ENCODE results near the gene RASGEF1B. TPM values are rescaled to one million over a fixed set of nuclear protein-coding genes. Genes with fewer than 3 reads are reported as not detected.

Gene RASGEF1B
- total RNA-seq, 1 donor from 2014 or later = 2.4 TPM

DNA sequence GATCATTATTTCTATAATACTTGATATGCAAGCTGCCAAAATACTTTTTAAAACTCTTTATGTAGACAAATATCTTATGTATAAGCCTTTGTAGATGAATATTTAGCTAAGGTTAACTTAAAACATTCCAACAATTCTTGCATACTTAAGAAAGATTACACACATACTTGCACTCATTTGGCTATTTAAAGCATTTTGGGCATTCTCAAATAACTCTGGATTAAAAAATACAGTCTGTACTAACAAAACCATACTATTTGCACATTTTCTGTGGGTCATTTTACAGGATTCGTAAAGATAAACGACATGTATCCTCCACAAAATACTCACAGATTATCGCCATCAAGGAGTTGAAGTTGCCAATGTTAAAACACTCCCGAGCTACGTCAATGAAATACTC, 26.5 kb downstream of the RASGEF1B start:
- no peak for DNase-seq (ENCODE audit: low spot score)
- intact Hi-C loops (cut with DNase I) = no loop called here

DNA sequence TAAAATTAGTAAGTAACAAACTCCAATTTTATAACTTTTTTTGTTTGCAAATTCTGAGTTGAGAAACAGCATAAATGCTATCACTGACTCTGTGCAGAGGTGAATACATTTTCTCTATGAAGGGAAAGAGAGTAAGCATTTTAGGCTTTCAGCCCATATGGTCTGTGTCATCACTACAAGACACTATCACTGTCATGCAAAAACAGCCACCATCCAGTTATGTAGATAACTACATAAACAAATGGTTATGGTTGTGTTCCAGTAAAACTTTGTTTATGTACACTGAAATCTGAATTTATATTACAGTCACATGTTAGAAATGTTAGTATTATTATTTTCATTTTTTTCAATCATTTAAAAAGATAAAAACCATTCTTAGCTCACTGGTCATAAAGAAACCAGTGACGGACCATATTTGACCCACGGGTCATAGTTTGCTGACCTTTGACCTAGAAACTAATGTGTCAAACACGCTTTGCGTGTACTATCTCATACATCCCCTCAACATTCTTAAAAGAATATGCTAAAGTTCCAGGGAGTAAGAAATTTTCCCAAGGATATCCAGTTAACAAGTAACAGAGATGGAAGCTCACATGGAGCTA, 29.1 kb downstream of the RASGEF1B start:
- intact Hi-C loops (cut with DNase I) = no loop called here
- no peak for DNase-seq (ENCODE audit: low spot score)

DNA sequence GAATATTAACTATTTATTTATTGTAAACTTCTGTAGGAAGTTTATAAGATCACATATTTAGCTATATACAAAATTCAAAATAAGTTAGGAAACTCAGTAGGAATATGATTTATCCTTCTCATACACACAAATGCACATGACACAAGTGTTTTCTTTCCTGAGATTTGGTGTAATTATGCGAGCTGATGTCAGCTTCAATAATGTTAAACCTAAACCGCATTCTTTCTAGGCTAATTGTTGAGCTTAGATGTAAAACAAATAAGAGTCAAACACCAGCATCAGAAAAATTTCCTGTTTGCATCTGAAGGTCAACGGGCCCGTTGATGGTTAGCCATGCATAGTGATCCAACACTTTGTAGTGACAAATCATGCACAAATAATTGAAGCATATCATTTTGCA, 30.8 kb downstream of the RASGEF1B start:
- intact Hi-C loops (cut with DNase I) = no loop called here

DNA sequence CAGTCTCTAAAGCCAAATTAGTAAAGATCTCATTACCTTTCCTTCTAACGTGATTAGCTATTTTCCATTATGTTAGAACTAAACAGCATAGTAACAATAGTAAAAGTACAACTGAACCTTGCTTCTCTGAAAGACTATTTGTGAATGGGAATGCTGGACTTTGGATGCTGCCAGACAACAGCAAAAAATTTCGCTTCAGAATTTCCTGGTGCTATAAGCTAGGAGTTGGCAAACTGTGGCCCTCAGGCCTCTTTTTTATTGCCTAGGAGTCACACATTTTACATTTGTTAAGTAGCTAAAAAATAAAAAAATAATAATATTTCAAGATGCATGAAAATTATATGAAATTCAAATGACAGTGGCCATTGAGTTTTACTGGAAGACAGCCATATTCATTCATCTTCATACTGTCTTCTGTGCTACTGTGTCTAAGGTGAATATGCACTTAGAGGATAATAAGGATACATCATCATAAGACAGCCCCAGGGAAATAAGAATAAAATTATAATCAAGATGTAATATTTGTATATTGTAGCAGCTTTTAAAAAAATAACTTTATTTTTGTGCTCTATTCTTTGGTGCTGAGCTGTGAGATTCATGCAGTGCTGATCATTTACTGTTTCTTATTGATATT, 34.6 kb downstream of the RASGEF1B start:
- no peak for DNase-seq (ENCODE audit: low spot score)
- intact Hi-C loops (cut with DNase I) = no loop called here

More for the DNA sequence above, 30.8 kb downstream of the RASGEF1B start:
- DNase-seq (ENCODE audit: low spot score) = no peak

DNA sequence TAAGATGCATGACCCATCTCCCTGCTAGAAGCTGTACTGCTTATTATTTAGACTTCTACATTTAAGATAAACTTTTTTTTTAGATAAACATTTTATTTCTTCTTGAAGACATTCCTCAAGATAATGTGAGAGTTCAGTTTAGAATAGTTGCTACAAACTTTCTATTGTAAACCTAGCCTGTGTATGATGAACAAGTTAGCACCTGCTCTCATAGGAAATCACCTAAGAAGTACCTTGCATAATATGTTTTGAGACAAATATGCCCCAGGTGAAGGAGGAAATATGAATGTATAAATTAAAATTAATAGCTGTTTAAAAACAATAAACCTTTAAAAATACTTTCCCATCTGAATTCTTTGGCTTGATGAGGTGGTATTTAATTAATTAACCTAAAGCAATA, 35.6 kb downstream of the RASGEF1B start:
- intact Hi-C loops (cut with DNase I) = no loop called here
- DNase-seq (ENCODE audit: low spot score) = no peak

DNA sequence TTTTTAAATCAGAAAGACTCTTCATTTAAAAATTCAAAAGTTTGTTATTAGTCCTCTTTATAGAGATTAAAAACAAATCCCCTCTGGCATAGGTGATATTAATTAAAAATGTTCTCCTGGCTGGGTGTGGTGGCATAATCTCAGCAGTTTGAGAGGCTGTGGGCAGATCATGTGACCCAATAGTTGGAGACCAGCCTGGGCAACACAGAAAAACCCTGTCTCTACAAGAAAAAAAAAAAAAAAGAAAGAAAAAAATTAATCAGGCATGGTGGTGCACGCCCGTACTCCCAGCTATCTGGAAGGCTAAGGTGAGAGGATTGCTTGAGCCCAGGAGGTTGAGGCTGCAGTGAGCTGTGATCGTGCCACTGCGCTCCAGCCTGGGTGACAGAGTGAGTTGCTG, 38.9 kb downstream of the RASGEF1B start:
- DNase-seq (ENCODE audit: low spot score) = no peak
- intact Hi-C loops (cut with DNase I) = no loop called here

DNA sequence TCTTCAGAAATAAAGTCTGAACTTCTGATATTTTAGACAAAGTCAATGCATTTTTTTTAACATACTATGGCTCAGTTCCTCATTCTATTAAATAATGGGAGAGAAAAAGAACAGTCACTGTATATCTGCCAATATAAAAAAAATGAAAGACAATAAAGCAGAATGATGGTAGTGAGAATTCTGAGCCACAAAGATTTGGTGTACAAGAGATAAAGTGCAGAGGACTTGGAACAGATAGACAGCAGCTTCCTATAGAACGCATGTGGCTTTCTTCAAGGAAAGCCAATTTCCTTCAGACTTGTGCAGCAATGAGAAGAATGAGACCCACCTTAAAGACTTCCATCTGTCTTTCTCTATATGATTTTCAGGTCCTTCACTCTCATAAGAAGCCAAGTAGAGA, 39.7 kb downstream of the RASGEF1B start:
- intact Hi-C loops (cut with DNase I) = no loop called here

DNA sequence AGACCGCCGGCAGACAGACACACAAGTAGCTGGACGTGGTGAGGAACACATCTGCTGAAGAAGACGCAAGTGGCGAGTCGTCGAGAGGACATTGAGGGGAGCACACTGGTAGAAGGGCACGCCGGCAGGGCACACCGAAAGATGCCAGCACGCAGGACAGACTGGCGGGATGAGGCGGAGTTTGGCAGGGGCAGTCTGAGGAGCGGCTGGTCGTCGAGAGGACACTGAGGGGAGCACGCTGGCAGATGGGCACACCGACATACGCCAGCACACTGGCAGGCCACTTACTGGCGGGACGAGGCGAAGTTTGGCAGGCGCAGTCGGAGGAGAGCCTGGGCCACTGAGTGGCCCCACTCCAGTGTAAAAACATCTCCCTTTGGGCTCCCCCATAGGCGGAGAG, 42.1 kb downstream of the RASGEF1B start:
- intact Hi-C loops (cut with DNase I) = no loop called here
- no peak for DNase-seq (ENCODE audit: low spot score)

More for the DNA sequence above, 39.7 kb downstream of the RASGEF1B start:
- DNase-seq (ENCODE audit: low spot score) = no peak

DNA sequence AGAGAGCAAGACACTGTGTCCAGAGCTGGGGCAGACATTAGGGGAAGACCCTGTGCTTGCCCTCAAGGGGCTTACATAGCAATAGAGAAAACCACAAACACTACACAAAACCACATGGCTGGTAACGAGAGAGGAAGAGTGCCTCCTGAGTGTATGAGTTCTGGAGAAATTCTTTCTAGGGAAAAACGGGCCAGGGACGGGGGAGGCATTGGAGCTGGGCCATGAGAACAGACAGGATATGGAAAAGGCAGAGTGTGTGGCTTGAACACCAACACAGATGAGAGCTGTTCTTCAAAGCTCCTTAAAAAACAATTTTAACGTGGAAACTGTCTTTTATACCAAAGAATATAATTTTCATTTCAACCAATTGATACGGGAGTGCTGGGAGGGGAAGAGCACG, 42.7 kb downstream of the RASGEF1B start:
- no peak for DNase-seq (ENCODE audit: low spot score)
- intact Hi-C loops (cut with DNase I) = no loop called here

DNA sequence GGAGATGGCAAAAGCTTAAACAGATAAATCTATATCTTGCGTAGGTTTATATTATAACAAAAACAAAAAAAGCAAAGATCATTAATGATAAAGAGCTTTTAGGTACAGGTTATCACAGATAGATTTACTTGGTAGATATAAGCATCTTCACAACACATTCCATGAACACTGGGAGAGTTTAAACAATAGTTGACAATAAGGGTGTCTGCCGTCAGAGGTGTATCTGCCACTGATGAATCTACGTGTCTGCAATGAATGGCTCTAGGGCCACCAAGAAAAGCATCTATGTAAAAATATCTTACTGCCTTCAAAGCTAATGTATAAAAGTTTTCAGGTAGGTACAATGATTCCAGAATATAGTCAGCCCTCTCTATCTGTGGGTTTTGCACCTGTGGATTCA, 43.7 kb downstream of the RASGEF1B start:
- intact Hi-C loops (cut with DNase I) = no loop called here
- no peak for DNase-seq (ENCODE audit: low spot score)

DNA sequence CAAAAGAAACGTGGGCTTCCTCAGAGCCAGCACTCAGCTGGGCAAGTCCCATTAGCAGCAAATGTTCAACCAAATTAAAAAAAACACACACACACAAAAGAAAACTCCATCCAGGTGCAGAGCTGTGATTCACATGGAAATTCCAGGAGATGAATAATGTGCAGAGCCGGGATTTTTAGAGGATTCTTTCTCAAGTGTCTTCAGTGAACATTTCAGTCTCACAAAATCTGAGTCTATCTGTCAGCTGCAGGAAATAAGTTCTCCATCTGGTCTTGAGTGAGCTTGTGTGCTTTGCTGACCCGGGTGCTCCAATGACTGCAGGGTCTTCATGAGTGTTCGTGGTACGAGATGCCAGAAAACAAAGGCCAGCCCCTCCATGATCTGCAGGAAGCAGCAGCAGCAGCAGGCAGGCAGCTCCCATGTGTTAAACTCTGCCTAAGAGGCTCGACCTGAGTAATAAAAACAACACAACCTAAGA, 44.3 kb downstream of the RASGEF1B start:
- DNase-seq (ENCODE audit: low spot score) = no peak
- intact Hi-C loops (cut with DNase I) = no loop called here

DNA sequence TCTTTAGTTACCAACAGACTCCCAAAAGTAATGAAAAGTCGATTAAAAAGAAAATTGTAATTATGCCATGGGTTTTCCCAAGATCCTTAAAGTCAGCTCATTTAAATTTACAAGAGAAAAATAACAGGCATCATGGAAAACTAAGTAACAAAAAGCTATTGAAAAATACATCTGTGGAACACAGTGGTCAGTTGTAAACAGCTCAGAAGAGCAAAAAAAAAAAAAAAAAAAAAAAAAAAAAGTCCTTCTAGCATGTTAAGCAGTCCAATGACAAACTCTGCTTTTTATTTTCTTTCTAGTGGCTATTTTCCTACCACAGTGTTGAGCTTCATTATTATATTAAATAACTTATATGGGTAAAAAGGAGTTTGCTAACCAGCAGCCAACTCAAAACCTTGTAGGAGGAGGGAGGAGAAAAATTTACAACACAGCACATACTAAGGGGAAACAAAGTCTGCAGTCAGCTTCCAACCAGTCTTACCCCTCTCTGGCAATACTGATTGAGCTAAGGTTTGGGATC, 44.9 kb downstream of the RASGEF1B start:
- DNase-seq (ENCODE audit: low spot score) = no peak
- intact Hi-C loops (cut with DNase I) = no loop called here

DNA sequence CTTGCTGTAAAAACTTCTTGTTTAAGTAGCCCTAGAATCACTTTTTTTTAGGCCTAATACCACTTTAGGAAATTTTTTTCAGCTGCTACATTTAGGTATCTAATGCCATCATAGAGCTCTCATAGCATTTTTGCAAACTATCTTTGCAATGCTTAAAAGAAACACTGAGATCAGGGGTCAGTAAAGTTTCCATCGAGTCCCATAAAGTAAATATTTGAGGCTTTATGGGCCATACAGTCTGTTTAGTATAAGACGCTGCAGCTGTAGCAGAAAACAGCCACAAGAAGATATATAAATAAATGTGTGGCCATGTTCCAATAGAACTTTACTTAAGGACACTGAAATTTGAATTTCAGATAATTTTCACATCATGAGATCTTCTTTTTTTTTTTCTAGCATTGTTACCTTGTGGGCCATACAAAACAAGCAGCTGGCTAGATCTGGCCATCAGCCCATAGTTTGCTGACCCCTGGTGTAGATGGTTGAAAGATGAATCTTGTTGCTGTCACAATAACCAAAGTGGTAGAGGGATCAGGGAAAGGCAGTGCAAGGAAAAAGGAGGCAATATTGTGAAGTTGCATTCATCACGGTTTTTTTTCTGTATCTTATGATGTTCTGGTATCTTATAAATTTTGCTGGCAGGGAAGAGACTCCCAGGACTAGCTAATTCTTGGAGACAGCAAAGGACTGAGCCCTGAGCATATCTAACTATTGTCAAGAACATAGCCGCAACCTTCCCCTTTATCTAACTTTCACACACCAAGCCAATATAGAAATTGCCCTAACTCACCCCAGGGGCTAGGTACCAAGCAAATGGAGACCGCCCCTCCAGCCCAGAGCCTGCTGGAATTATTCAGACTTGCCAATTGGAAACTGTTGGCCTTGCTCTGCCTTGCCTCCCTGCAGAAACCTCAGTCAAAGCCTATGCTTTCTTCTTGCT, 46.6 kb downstream of the RASGEF1B start:
- intact Hi-C loops (cut with DNase I) = no loop called here
- no peak for DNase-seq (ENCODE audit: low spot score)

DNA sequence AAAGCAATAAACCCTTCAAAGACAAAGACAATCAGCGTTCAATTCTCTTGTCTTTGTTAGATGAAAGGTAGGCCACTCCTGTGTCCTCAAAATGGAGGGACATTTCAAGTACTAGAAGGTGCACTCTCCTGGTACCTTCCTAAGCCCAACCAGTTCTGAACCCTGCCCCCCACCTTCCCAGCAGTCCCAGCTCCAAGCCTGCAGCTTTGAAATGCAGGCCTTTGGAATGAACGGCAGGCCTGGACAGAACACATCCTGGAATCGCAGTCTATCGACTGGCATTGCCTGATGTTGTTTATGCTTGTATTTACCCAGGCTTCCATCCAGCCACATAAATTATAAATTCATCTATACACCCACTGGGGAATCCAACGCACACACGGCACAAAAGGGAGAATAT, 47.4 kb downstream of the RASGEF1B start:
- no peak for DNase-seq (ENCODE audit: low spot score)
- intact Hi-C loops (cut with DNase I) = no loop called here

DNA sequence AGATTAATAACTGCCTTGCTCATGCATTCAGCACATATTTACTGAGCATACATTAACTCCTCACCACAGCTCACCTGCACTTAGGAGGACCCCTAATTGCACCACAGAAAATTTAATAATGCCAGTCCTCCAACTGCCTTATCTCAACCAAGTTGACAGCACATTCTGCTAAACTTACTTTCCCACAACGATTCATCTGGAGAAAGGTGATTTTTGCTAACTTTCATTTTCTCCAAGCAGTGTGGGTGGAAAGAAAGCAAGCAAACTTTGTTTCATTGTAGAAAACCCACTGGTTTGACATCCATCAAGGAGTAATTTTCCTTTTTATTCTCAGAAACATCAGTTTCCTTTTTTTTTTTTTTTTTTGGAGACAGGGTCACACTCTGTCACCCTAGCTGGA, 49.1 kb downstream of the RASGEF1B start:
- intact Hi-C loops (cut with DNase I) = no loop called here

DNA sequence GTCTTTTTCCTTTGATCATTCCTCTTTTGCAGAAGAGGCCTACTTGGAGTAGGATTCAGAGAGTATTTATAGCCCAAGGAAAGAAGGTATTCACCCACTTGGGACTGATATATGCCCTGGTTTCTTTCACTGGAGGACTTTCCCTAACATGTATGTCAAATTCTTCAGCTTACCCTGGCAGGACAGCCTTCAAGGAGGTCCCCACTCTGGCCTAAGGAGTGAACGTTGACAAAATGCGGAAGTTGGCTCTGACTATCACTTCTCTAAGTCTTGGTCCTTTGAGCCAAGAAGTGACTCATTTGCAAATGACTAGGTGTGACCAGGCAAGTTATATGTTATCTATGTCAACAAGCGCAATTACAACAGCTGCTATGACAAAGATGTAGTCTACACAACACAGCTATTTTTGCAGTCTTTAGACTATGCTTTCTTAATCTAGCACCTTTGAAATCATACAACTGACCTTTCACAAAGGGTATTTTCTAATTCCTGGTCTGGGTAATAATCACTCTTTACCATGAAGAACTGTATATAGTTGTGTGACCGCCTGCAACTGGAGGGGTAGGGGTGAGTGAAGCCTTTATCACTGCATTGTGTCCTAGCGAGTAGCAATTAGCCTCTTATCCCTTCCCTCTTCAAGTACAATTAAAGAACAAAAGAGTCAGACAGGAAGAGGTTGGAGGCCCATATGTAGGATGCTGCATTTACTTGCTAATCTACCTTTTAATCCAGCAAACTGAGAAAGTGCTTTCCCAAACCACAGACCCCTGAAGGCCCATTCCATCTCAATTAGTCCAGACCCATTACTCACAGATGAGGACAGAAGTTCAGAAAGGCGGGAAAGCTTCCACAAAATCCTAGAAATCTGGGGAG, 50.1 kb downstream of the RASGEF1B start:
- intact Hi-C loops (cut with DNase I) = no loop called here
- no peak for DNase-seq (ENCODE audit: low spot score)

More for the DNA sequence above, 49.1 kb downstream of the RASGEF1B start:
- no peak for DNase-seq (ENCODE audit: low spot score)

DNA sequence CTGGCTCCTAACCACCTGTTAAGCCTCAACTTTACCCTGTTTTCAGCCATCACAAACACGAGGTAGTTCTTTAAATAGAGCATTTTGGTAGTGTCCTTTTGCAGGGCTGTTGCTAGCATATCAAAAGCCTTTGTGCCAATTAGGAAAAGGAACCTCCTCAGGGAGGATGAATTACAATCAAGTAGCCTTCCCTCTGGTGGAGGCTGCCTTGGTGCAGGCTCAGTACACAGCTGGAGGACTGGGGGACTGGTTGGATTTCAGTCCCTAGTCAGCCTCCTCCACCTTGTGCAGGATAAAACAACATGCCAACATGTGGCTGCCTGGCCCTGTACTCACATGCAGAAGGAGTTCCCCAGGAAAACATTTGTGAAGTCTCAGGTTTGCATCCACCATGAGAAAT, 53.1 kb downstream of the RASGEF1B start:
- DNase-seq (ENCODE audit: low spot score) = no peak
- intact Hi-C loops (cut with DNase I) = no loop called here

DNA sequence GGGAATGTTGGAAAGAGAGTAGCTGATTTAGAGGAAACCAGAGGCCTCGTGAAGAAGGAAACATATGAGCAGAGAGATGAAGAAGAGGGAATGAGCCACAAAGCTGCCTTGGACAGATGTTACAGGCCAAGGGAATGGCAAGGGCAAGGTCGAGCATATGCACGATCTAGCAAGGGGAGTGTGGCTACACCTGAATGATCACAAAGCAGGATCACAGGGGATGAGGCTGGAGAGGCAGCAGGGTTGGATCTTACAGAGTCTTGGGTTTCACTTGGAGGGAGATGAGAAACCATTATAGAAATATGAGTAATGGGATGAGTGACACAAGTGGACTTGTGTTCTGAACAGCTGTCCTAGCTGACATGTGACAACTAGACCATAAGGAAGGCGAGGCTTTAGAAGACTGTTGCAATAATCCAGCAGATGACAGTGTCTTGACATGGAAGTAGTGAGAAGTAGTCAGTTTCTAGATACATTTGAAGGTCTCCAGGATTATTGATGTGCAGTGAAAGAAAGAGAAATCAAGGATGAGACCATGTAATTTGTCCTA, 58.7 kb downstream of the RASGEF1B start:
- intact Hi-C loops (cut with DNase I) = no loop called here
- no peak for DNase-seq (ENCODE audit: low spot score)

DNA sequence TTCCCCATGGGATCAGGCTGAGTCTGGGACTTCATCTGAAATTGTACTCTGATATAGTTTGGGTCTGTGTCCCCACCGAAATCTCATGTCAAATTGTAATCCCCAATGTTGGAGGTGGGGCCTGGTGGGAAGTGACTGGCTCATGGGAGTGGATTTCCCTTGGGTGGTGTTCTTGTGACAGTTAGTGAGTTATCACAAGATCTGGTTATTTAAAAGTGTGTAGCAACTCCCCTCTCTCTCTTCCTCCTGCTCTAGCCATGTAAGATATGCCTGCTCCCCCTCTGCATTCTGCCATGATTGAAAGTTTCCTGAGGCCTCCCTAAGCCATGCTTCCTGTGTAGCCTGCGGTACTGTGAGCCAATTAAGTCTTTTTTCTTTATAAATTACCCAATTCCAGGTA, 61.0 kb downstream of the RASGEF1B start:
- DNase-seq (ENCODE audit: low spot score) = no peak
- intact Hi-C loops (cut with DNase I) = no loop called here

Measured in cardiac septum (tissue), 1 donor.